ENCODE results near the gene HOXA5. TPM values are rescaled to one million over a fixed set of nuclear protein-coding genes. Genes with fewer than 3 reads are reported as not detected.
A peak's percentile ranks its signal among the peaks of the same experiment; 100 is the strongest.

HOXA5 gene
- total RNA-seq, 1 experiment from 2014 or later, result 6.7 TPM

GRCh38 chr7:27164367-27165088 lies 21.0 kb upstream of the HOXA5 start:
- Histone ChIP-seq H3K9me2 (ENCODE audit: insufficient read depth) (no peaks in the 10 kb centered on the region), H3K9ac (ENCODE audit: low read length) (peak overlapping the region; percentile 89), H3K4me1 (ENCODE audit: control insufficient read depth in 1 of 2, insufficient read depth in 2 of 2, low read length in 2 of 2) (peaks cover 22 to 76% of the 10 kb centered on the region in 2 experiments), H3K27ac (ENCODE audit: low read depth, low read length) (peak overlapping the region; percentile 91), H3K9me3 (ENCODE audit: control insufficient read depth in 1 of 2, insufficient read depth in 1 of 2, low read depth in 1 of 2, low read length in 2 of 2) (no peaks in the 10 kb centered on the region), H4K20me1 (ENCODE audit: insufficient read depth) (no peaks in the 10 kb centered on the region), H3K36me3 (ENCODE audit: control insufficient read depth in 1 of 2, insufficient read depth in 2 of 2, low read length in 2 of 2) (peaks cover 0 to 4% of the 10 kb centered on the region in 2 experiments; a peak in 1 of 4 replicates), H3K79me2 (ENCODE audit: insufficient read depth, low read length) (peaks cover 78% of the 10 kb centered on the region), H3K27me3 (ENCODE audit: insufficient read depth, low read length) (no peaks in the 10 kb centered on the region), H2AFZ (ENCODE audit: low read depth, low read length, poor library complexity, severe bottlenecking) (no peak overlapping the region), H3K4me2 (ENCODE audit: low read length) (peak overlapping the region; percentile 97), H3K4me3 (replicated peaks in 1 of 2; ENCODE audit: low read depth in 1 of 2, low read length in 2 of 2) (peak overlapping the region; percentile 77 to 84)
- ChIA-PET POLR2A (interaction anchor here (1.4 kb wide), 1 partner anchor 15 kb away, joined by 4 read pairs; no protein-coding TSS in a partner anchor), RAD21 (ENCODE audit: low non-redundant PET in 1 of 2, low total read pairs in 2 of 2, uncharacterized antibody in 2 of 2, unreplicated experiment in 2 of 2) (no interaction called here), CTCF (interaction anchor here (1.4 kb wide), 1 partner anchor 14 kb away, joined by 4 read pairs; no protein-coding TSS in a partner anchor)
- no TSS peak for BruUV-seq (replicated peaks)
- intact Hi-C loops (cut with micrococcal nuclease), result loop anchor here (5.0 to 10.0 kb wide), 4 partner anchors 882 to 1597 kb away; partner anchors contain the start of genes CBX3 and HNRNPA2B1
- ATAC-seq (no peak), DNase-seq (ENCODE audit: low read depth, low spot score) (no peak)
- TF ChIP-seq ELF1 (IDR thresholded peaks at IDR 0.05; ENCODE audit: borderline replicate concordance, low read depth), result no peak
- TF ChIP-seq, protein P1, sequence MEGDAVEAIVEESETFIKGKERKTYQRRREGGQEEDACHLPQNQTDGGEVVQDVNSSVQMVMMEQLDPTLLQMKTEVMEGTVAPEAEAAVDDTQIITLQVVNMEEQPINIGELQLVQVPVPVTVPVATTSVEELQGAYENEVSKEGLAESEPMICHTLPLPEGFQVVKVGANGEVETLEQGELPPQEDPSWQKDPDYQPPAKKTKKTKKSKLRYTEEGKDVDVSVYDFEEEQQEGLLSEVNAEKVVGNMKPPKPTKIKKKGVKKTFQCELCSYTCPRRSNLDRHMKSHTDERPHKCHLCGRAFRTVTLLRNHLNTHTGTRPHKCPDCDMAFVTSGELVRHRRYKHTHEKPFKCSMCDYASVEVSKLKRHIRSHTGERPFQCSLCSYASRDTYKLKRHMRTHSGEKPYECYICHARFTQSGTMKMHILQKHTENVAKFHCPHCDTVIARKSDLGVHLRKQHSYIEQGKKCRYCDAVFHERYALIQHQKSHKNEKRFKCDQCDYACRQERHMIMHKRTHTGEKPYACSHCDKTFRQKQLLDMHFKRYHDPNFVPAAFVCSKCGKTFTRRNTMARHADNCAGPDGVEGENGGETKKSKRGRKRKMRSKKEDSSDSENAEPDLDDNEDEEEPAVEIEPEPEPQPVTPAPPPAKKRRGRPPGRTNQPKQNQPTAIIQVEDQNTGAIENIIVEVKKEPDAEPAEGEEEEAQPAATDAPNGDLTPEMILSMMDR (IDR thresholded peaks at IDR 0.05 in 2 of 3, conservative IDR thresholded peaks at IDR 0.05 in 1 of 3; ENCODE audit: borderline replicate concordance in 1 of 3, insufficient read depth in 1 of 3, low read depth in 2 of 3, low read length in 2 of 3), result peak in 2 of 3 experiments; percentile 23 to 30; a peak in 2 of 6 replicates

GRCh38 chr7:27164045-27164366 lies 20.5 kb upstream of the HOXA5 start:
- ChIA-PET CTCF (interaction anchor here (1.4 kb wide), 1 partner anchor 13 kb away, joined by 4 read pairs; no protein-coding TSS in a partner anchor), RAD21 (ENCODE audit: low non-redundant PET in 1 of 2, low total read pairs in 2 of 2, uncharacterized antibody in 2 of 2, unreplicated experiment in 2 of 2) (no interaction called here), POLR2A (interaction anchor here (1.4 kb wide), 1 partner anchor 14 kb away, joined by 4 read pairs; no protein-coding TSS in a partner anchor)
- peak overlapping the region; percentile 97 for H3K4me2 ChIP-seq (ENCODE audit: low read length)
- intact Hi-C loops (cut with micrococcal nuclease), result loop anchor here (5.0 to 10.0 kb wide), 4 partner anchors 882 to 1597 kb away; partner anchors contain the start of genes CBX3 and HNRNPA2B1
- peak overlapping the region; percentile 89 for H3K9ac ChIP-seq (ENCODE audit: low read length)
- no peak for DNase-seq (ENCODE audit: low read depth, low spot score)
- H3K9me2 ChIP-seq (ENCODE audit: insufficient read depth), result no peaks in the 10 kb centered on the region
- no peaks in the 10 kb centered on the region for H3K27me3 ChIP-seq (ENCODE audit: insufficient read depth, low read length)
- peaks cover 0 to 4% of the 10 kb centered on the region in 2 experiments; a peak in 1 of 4 replicates for H3K36me3 ChIP-seq (ENCODE audit: control insufficient read depth in 1 of 2, insufficient read depth in 2 of 2, low read length in 2 of 2)
- peaks cover 73% of the 10 kb centered on the region for H3K79me2 ChIP-seq (ENCODE audit: insufficient read depth, low read length)
- peak overlapping the region; percentile 77 to 84 for H3K4me3 ChIP-seq (replicated peaks in 1 of 2; ENCODE audit: low read depth in 1 of 2, low read length in 2 of 2)
- H3K4me1 ChIP-seq (ENCODE audit: control insufficient read depth in 1 of 2, insufficient read depth in 2 of 2, low read length in 2 of 2), result peaks cover 22 to 76% of the 10 kb centered on the region in 2 experiments
- no peak for ATAC-seq
- no TSS peak for BruUV-seq (replicated peaks)
- no peak overlapping the region for H2AFZ ChIP-seq (ENCODE audit: low read depth, low read length, poor library complexity, severe bottlenecking)
- no peaks in the 10 kb centered on the region for H3K9me3 ChIP-seq (ENCODE audit: control insufficient read depth in 1 of 2, insufficient read depth in 1 of 2, low read depth in 1 of 2, low read length in 2 of 2)
- no peaks in the 10 kb centered on the region for H4K20me1 ChIP-seq (ENCODE audit: insufficient read depth)
- peak overlapping the region; percentile 91 for H3K27ac ChIP-seq (ENCODE audit: low read depth, low read length)
- TF ChIP-seq, protein P2, sequence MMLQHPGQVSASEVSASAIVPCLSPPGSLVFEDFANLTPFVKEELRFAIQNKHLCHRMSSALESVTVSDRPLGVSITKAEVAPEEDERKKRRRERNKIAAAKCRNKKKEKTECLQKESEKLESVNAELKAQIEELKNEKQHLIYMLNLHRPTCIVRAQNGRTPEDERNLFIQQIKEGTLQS (IDR thresholded peaks at IDR 0.05), result no peak
- TF ChIP-seq YY1 (IDR thresholded peaks at IDR 0.05; ENCODE audit: extremely low read depth, insufficient replicate concordance, low read depth, low read length) (no peak), POLR2AphosphoS5 (IDR thresholded peaks at IDR 0.05; ENCODE audit: low read depth, low read length) (no peak), ZFX (IDR thresholded peaks at IDR 0.05) (no peak), EZH2 (IDR thresholded peaks at IDR 0.05) (no peak), CBX3 (IDR thresholded peaks at IDR 0.05; ENCODE audit: low read depth) (no peak), CEBPB (IDR thresholded peaks at IDR 0.05; ENCODE audit: low read depth) (no peak), EZH2phosphoT487 (IDR thresholded peaks at IDR 0.05; ENCODE audit: borderline replicate concordance) (no peak), REST (IDR thresholded peaks at IDR 0.05; ENCODE audit: low read depth) (no peak)
- TF ChIP-seq, protein P3, sequence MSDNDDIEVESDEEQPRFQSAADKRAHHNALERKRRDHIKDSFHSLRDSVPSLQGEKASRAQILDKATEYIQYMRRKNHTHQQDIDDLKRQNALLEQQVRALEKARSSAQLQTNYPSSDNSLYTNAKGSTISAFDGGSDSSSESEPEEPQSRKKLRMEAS (IDR thresholded peaks at IDR 0.05), result no peak
